IMR-90 (cell line): Measurements from ENCODE around the gene GIMD1. TPM values are rescaled to one million over a fixed set of nuclear protein-coding genes. Genes with fewer than 3 reads are reported as not detected.
A peak's percentile ranks its signal among the peaks of the same experiment; 100 is the strongest.

Experiments
- ATAC-seq: fragments of 200-7000 bp; cut with Tn5 transposase; 2 replicates; pipeline ENCODE4 v1.9.1; 2020; ENCODE audit warnings: low read depth, mild to moderate bottlenecking, moderate library complexity
- BruUV-seq: library from RNA; stranded (reverse); fragments of 400-500 nt; replicated peaks from 2 replicates; lab custom pipeline; 2021; lab: Mats Ljungman, UMichigan
- CTCF ChIA-PET: fragments of 300-600 bp; formaldehyde crosslinking; extraction: SDS; loops from one replicate; lab custom pipeline; 2021; ENCODE audit warnings: antibody characterized with exemption; lab: Yijun Ruan, JAX
- POLR2A ChIA-PET: fragments of 300-600 bp; sonication (Branson Sonifier 250); formaldehyde crosslinking; loops from one replicate; lab custom pipeline; 2022; ENCODE audit warnings: antibody characterized with exemption; ENCODE audit not compliant: unreplicated experiment; lab: Charles Lee
- DNase-seq: peaks from one replicate; pipeline ENCODE4 v3.0.0; 2013
- H2AFZ ChIP-seq: replicated peaks from 2 replicates; pipeline ENCODE3; 2013; ENCODE audit warnings: low read length, mild to moderate bottlenecking; ENCODE audit not compliant: poor library complexity
- H2AK5ac ChIP-seq: 2 replicates; pipeline ENCODE4 v1.6.1; 2013; ENCODE audit warnings: low read depth, low read length, inconsistent platforms
- H2AK9ac ChIP-seq: replicated peaks from 2 replicates; pipeline ENCODE3; 2013; ENCODE audit warnings: mild to moderate bottlenecking, low read depth, low read length, moderate library complexity; ENCODE audit not compliant: poor library complexity
- H2BK120ac ChIP-seq: 2 replicates; pipeline ENCODE4 v1.6.1; 2013; ENCODE audit warnings: low read depth, low read length, inconsistent platforms
- H2BK15ac ChIP-seq: 3 replicates; pipeline ENCODE4 v1.6.1; 2013; ENCODE audit warnings: low read depth, low read length, inconsistent platforms
- H2BK20ac ChIP-seq: 2 replicates; pipeline ENCODE4 v1.6.1; 2013; ENCODE audit warnings: low read depth, mild to moderate bottlenecking, inconsistent platforms, low read length, moderate library complexity
- H2BK5ac ChIP-seq: 2 replicates; pipeline ENCODE4 v1.6.1; 2013; ENCODE audit warnings: mild to moderate bottlenecking, low read depth, low read length, inconsistent platforms; ENCODE audit not compliant: poor library complexity, severe bottlenecking
- H3K14ac ChIP-seq: replicated peaks from 2 replicates; pipeline ENCODE4 v1.6.1; 2013; ENCODE audit warnings: low read depth, low read length, inconsistent platforms
- H3K18ac ChIP-seq: 2 replicates; pipeline ENCODE4 v1.6.1; 2013; ENCODE audit warnings: low read depth, low read length, control low read depth
- H3K23ac ChIP-seq: 2 replicates; pipeline ENCODE4 v1.6.1; 2013; ENCODE audit warnings: low read depth, low read length, inconsistent platforms
- H3K27ac ChIP-seq: 2 replicates; pipeline ENCODE4 v1.5.1; 2013; ENCODE audit warnings: mild to moderate bottlenecking, control low read depth, low read length; ENCODE audit not compliant: insufficient read depth
- H3K27me3 ChIP-seq: 2 replicates; pipeline ENCODE4 v1.6.1; 2013; ENCODE audit warnings: low read length; ENCODE audit not compliant: control insufficient read depth, insufficient read depth
- H3K36me3 ChIP-seq: 2 replicates; pipeline ENCODE4 v1.6.1; 2013; ENCODE audit warnings: low read length, mixed read lengths; ENCODE audit not compliant: control insufficient read depth, insufficient read depth
- H3K4ac ChIP-seq: 2 replicates; pipeline ENCODE4 v1.6.1; 2013; ENCODE audit warnings: low read depth, low read length, inconsistent platforms
- H3K4me1 ChIP-seq: 2 replicates; pipeline ENCODE4 v1.6.1; 2013; ENCODE audit warnings: low read length, mixed read lengths; ENCODE audit not compliant: control insufficient read depth, insufficient read depth
- H3K4me2 ChIP-seq: 2 replicates; pipeline ENCODE4 v1.6.1; 2013; ENCODE audit warnings: low read depth, mild to moderate bottlenecking, control low read depth, low read length, moderate library complexity
- H3K4me3 ChIP-seq: 2 replicates; pipeline ENCODE4 v1.5.1; 2013; ENCODE audit warnings: low read depth, mild to moderate bottlenecking, control low read depth, low read length, moderate library complexity; ENCODE audit not compliant: insufficient read depth
- H3K56ac ChIP-seq: 2 replicates; pipeline ENCODE4 v1.6.1; 2013; ENCODE audit warnings: low read length, inconsistent platforms; ENCODE audit not compliant: insufficient read depth; ENCODE audit errors: extremely low read depth
- H3K79me1 ChIP-seq, 2 experiments: 2 replicates each; pipeline ENCODE4 v1.6.1; 2013; ENCODE audit warnings: low read length in 2 of 2, inconsistent platforms in 1 of 2, low read depth in 1 of 2
- H3K9ac ChIP-seq: 2 replicates; pipeline ENCODE4 v1.6.1; 2013; ENCODE audit warnings: low read depth, low read length, control low read depth
- H3K9me1 ChIP-seq: 2 replicates; pipeline ENCODE4 v1.6.1; 2013; ENCODE audit warnings: low read length, inconsistent platforms; ENCODE audit not compliant: insufficient read depth
- H3K9me3 ChIP-seq: 2 replicates; pipeline ENCODE4 v1.6.1; 2013; ENCODE audit warnings: low read length; ENCODE audit not compliant: control insufficient read depth, insufficient read depth
- H4K20me1 ChIP-seq: 2 replicates; pipeline ENCODE4 v1.6.1; 2013; ENCODE audit warnings: low read length, inconsistent platforms; ENCODE audit not compliant: insufficient read depth
- H4K5ac ChIP-seq: 2 replicates; pipeline ENCODE4 v1.6.1; 2013; ENCODE audit warnings: mild to moderate bottlenecking, low read depth, low read length, control low read depth
- H4K8ac ChIP-seq, 2 experiments: 2 replicates each; pipeline ENCODE4 v1.6.1; 2013; ENCODE audit warnings: low read depth in 2 of 2, low read length in 2 of 2, control low read depth in 1 of 2, inconsistent platforms in 1 of 2
- H4K91ac ChIP-seq: 2 replicates; pipeline ENCODE4 v1.6.1; 2013; ENCODE audit warnings: low read depth, low read length, inconsistent platforms; ENCODE audit not compliant: insufficient read depth
- BHLHE40 ChIP-seq: fragments of 150-350 bp; IDR thresholded peaks from 2 replicates; pipeline ENCODE4 v1.6.1; 2016; ENCODE audit warnings: mild to moderate bottlenecking, low read depth, low read length
- CEBPB ChIP-seq: IDR thresholded peaks from 2 replicates; pipeline ENCODE4 v1.6.1; 2012; ENCODE audit warnings: low read depth, low read length, improper control_type of control experiment
- CHD1 ChIP-seq: IDR thresholded peaks from 2 replicates; pipeline ENCODE4 v1.6.1; 2012; ENCODE audit warnings: low read depth, low read length, improper control_type of control experiment
- ELK1 ChIP-seq: fragments of 150-350 bp; IDR thresholded peaks from 2 replicates; pipeline ENCODE4 v1.6.1; 2016; ENCODE audit warnings: low read depth, mild to moderate bottlenecking, low read length, moderate library complexity, borderline replicate concordance
- FOS ChIP-seq: fragments of 150-350 bp; IDR thresholded peaks from 2 replicates; pipeline ENCODE4 v1.6.1; 2016; ENCODE audit warnings: low read depth, low read length
- MAFK ChIP-seq: IDR thresholded peaks from 2 replicates; pipeline ENCODE4 v1.6.1; 2012; ENCODE audit warnings: low read depth, low read length, improper control_type of control experiment
- MAZ ChIP-seq: IDR thresholded peaks from 2 replicates; pipeline ENCODE4 v1.6.1; 2012; ENCODE audit warnings: low read depth, mild to moderate bottlenecking, low read length, improper control_type of control experiment, moderate library complexity, borderline replicate concordance
- MXI1 ChIP-seq: IDR thresholded peaks from 2 replicates; pipeline ENCODE4 v1.6.1; 2012; ENCODE audit warnings: low read depth, mild to moderate bottlenecking, low read length, moderate library complexity, borderline replicate concordance
- NFE2L2 ChIP-seq: fragments of 150-350 bp; IDR thresholded peaks from 2 replicates; pipeline ENCODE4 v1.6.1; 2016; ENCODE audit warnings: low read depth, mild to moderate bottlenecking, low read length
- POLR2A ChIP-seq: IDR thresholded peaks from 2 replicates; pipeline ENCODE4 v1.6.1; 2012; ENCODE audit warnings: mild to moderate bottlenecking, low read depth, low read length
- RAD21 ChIP-seq: IDR thresholded peaks from 2 replicates; pipeline ENCODE4 v1.6.1; 2012; ENCODE audit warnings: low read length, improper control_type of control experiment
- RCOR1 ChIP-seq: IDR thresholded peaks from 2 replicates; pipeline ENCODE4 v1.6.1; 2012; ENCODE audit warnings: mild to moderate bottlenecking, low read length, improper control_type of control experiment; ENCODE audit not compliant: insufficient replicate concordance
- RFX5 ChIP-seq: IDR thresholded peaks from 2 replicates; pipeline ENCODE4 v1.8.0; 2012; ENCODE audit warnings: low read depth, mild to moderate bottlenecking, low read length, moderate library complexity
- SMC3 ChIP-seq: fragments of 150-350 bp; IDR thresholded peaks from 2 replicates; pipeline ENCODE4 v1.6.1; 2016; ENCODE audit warnings: low read depth, mild to moderate bottlenecking, antibody characterized with exemption, low read length, moderate library complexity
- USF2 ChIP-seq: fragments of 150-350 bp; IDR thresholded peaks from 2 replicates; pipeline ENCODE4 v1.6.1; 2017; ENCODE audit warnings: mild to moderate bottlenecking, antibody characterized with exemption, low read length, low read depth
- WGBS, 2 experiments: methylation state at CpG; one replicate each; pipeline versions ENCODE4 v1.1.5 to v1.1.7; 2013; ENCODE audit warnings: missing lambda C conversion rate in 2 of 2; ENCODE audit not compliant: insufficient read length in 1 of 2; ENCODE audit errors: extremely low coverage in 2 of 2; 5-methylcytosine and 5-hydroxymethylcytosine counted together
- dilution Hi-C: fragments of 300-500 bp; cut with HindIII; formaldehyde crosslinking; loops from one replicate; pipeline ENCODE4 v1.14.3; 2018; ENCODE audit warnings: low sequenced_read_pairs; ENCODE audit not compliant: unreplicated experiment
- in situ Hi-C: fragments of 300-500 bp; cut with MboI; formaldehyde crosslinking; loops from 3 replicates; pipeline ENCODE4 v1.14.3; 2019; ENCODE audit warnings: low sequenced_read_pairs, inconsistent platforms, mixed read lengths
- intact Hi-C: fragments of 100-400 bp; cut with micrococcal nuclease; formaldehyde crosslinking; loops from 2 replicates; pipeline ENCODE4 v1.10.0; 2022
- polyA plus RNA-seq, 3 experiments: library from polyadenylated mRNA; depleted of rRNA; stranded (reverse); fragments of >200 nt; gene quantifications; 2 replicates each; pipeline ENCODE4 v1.2.3, GENCODE V29; 2012; ENCODE audit warnings: low replicate concordance in 1 of 3
- total RNA-seq: library from RNA; depleted of rRNA; stranded (reverse); fragments of >200 nt; gene quantifications from 2 replicates; pipeline ENCODE4 v1.2.3, GENCODE V29; 2012
- TF ChIP-seq, protein P1 (sequence below): conservative IDR thresholded peaks from 2 replicates; pipeline ENCODE4 v1.5.1; 2012; ENCODE audit warnings: mild to moderate bottlenecking, low read depth, low read length, improper control_type of control experiment

GIMD1 gene
- total and polyA plus RNA-seq, 2 of the 4 experiments (the other 2 are of a cell fraction), result 0.07 TPM; not detected in 1

DNA sequence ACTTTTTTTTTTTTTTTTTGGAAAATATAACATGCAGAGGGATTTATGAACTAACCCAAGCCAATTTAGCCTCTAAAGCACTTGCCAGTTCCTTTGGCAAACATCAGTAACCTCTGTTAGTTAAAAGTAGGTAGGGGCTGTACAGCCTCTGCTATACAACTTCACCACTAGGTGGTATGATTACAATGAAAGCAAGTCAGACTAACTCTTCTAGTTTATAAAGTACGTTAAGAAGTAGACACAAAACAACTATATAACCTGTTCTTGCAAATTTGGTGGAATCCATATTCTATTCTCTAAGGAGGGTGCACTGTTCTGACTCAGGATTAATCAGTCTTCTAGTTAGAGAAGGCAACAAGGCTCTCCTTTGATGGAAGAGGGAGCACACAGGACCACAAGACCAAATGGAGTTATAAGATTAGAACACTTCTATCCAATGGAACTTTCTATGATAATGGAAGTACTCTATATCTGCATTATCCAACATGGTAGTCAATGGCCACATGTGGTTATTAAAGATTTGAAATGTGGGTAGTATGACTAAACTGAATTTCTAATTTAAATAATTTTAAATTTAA is 39.4 kb downstream of the GIMD1 start:
- BruUV-seq, result no TSS peak
- peaks cover 19% of the 10 kb centered on the region for H3K36me3 ChIP-seq
- WGBS, 2 experiments, result no CpG with 5 or more reads among the region's 1 CpG
- H3K4me1 ChIP-seq, result no peaks in the 10 kb centered on the region
- peak; percentile 80 for ATAC-seq
- ChIA-PET CTCF (interaction anchor here (0.6 to 1.3 kb wide), 13 partner anchors 13 to 1432 kb away, joined by 3 to 7 read pairs (median 3); no protein-coding TSS in a partner anchor), POLR2A (no interaction called here)
- H2AK5ac ChIP-seq, result no peak overlapping the region
- H4K20me1 ChIP-seq, result no peaks in the 10 kb centered on the region
- H4K5ac ChIP-seq, result no peak overlapping the region
- no peak overlapping the region for H3K14ac ChIP-seq
- dilution Hi-C loops, result no loop called here
- no peak overlapping the region for H3K4me2 ChIP-seq
- no peak overlapping the region for H2AK9ac ChIP-seq
- H3K9ac ChIP-seq, result no peak overlapping the region
- H3K4ac ChIP-seq, result no peak overlapping the region
- H2BK15ac ChIP-seq, result no peak overlapping the region
- intact Hi-C loops, result loop anchor here (5.0 to 10.0 kb wide), 2 partner anchors 478 to 1694 kb away; no protein-coding TSS in a partner anchor
- H3K56ac ChIP-seq, result no peak overlapping the region
- peaks cover 0 to 4% of the 10 kb centered on the region in 2 experiments; a peak in 1 of 4 replicates for H3K79me1 ChIP-seq
- no peak for TF ChIP-seq RFX5
- peak; percentile 54; the same call in 1 of the 2 replicates for TF ChIP-seq SMC3
- no peak for TF ChIP-seq MAZ
- TF ChIP-seq POLR2A, result no peak
- no peak for TF ChIP-seq NFE2L2
- TF ChIP-seq FOS, result no peak
- no peak for TF ChIP-seq ELK1
- TF ChIP-seq, protein P1, sequence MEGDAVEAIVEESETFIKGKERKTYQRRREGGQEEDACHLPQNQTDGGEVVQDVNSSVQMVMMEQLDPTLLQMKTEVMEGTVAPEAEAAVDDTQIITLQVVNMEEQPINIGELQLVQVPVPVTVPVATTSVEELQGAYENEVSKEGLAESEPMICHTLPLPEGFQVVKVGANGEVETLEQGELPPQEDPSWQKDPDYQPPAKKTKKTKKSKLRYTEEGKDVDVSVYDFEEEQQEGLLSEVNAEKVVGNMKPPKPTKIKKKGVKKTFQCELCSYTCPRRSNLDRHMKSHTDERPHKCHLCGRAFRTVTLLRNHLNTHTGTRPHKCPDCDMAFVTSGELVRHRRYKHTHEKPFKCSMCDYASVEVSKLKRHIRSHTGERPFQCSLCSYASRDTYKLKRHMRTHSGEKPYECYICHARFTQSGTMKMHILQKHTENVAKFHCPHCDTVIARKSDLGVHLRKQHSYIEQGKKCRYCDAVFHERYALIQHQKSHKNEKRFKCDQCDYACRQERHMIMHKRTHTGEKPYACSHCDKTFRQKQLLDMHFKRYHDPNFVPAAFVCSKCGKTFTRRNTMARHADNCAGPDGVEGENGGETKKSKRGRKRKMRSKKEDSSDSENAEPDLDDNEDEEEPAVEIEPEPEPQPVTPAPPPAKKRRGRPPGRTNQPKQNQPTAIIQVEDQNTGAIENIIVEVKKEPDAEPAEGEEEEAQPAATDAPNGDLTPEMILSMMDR, result peak; percentile 62
- TF ChIP-seq MXI1, result no peak
- TF ChIP-seq RAD21, result peak; percentile 47
- TF ChIP-seq RCOR1, result no peak
- no peak for TF ChIP-seq USF2
- no peak for TF ChIP-seq BHLHE40
- TF ChIP-seq CHD1, result no peak
- no peak for TF ChIP-seq MAFK
- TF ChIP-seq CEBPB, result no peak
- in situ Hi-C loops, result no loop called here
- no peak overlapping the region for H2BK5ac ChIP-seq
- no peak overlapping the region for H2AFZ ChIP-seq
- no peaks in the 10 kb centered on the region for H3K9me1 ChIP-seq
- no peak overlapping the region for H4K8ac ChIP-seq
- no peak overlapping the region for H4K91ac ChIP-seq
- no peak overlapping the region for H3K4me3 ChIP-seq
- no peak overlapping the region for H3K18ac ChIP-seq
- H3K27me3 ChIP-seq, result no peaks in the 10 kb centered on the region
- H3K27ac ChIP-seq, result no peak overlapping the region
- H2BK20ac ChIP-seq, result no peak overlapping the region
- H2BK120ac ChIP-seq, result no peak overlapping the region
- no peaks in the 10 kb centered on the region for H3K9me3 ChIP-seq
- no peak overlapping the region for H3K23ac ChIP-seq
- DNase-seq, result peak; percentile 53
